Renal cortical epithelial cell (primary cell): ENCODE results near the gene CRX. TPM values are rescaled to one million over a fixed set of nuclear protein-coding genes. Genes with fewer than 3 reads are reported as not detected.
A peak's percentile ranks its signal among the peaks of the same experiment; 100 is the strongest.
"Not testable (repeated sequence)": the region's sequence is repeated elsewhere in the genome, so short reads cannot be mapped to it uniquely, and the experiment has no call there.

Experiments used
- DNase-seq: peaks from one replicate; pipeline ENCODE4 v3.0.0-alpha.2; 2011; ENCODE audit warnings: low read depth
- total RNA-seq: library from RNA; depleted of rRNA; stranded (reverse); fragments of >200 nt; gene quantifications from 2 replicates; pipeline ENCODE4 v1.2.3, GENCODE V29; 2014

CRX gene
- total RNA-seq, 1 donor from 2014 or later = not detected

GRCh38 chr19:47859838-47860237 lies 38.1 kb downstream of the CRX start:
- not testable (repeated sequence) for DNase-seq

GRCh38 chr19:47860602-47861297 lies 39.0 kb downstream of the CRX start:
- DNase-seq = no peak

- no peak for DNase-seq
These were observed 39.9 kb downstream of the CRX start for GRCh38 chr19:47861630-47862029.

- peak; percentile 24 for DNase-seq
These were observed 41.8 kb downstream of the CRX start for GRCh38 chr19:47863514-47863936.

- no peak for DNase-seq
These were observed 43.4 kb downstream of the CRX start for GRCh38 chr19:47865166-47865565.

GRCh38 chr19:47878906-47879305 lies 57.2 kb downstream of the CRX start:
- DNase-seq = no peak

- not testable (repeated sequence) for DNase-seq
These were observed 57.6 kb downstream of the CRX start for GRCh38 chr19:47879385-47879784.

- no peak for DNase-seq
These were observed 60.0 kb downstream of the CRX start for GRCh38 chr19:47881757-47882156.

GRCh38 chr19:47882890-47883289 lies 61.2 kb downstream of the CRX start:
- no peak for DNase-seq

GRCh38 chr19:47885067-47885463 lies 63.3 kb downstream of the CRX start:
- DNase-seq = no peak

GRCh38 chr19:47886010-47886559 lies 64.3 kb downstream of the CRX start, which contains the start of gene SULT2A1:
SULT2A1 (minus strand) TSS chr19:47886315; CDS start chr19:47886257, 58 bp downstream.
- DNase-seq = no peak

- no peak for DNase-seq
These were observed 69.3 kb downstream of the CRX start for GRCh38 chr19:47890865-47891621.

GRCh38 chr19:47891622-47891922 lies 69.8 kb downstream of the CRX start:
- DNase-seq = no peak

GRCh38 chr19:47891923-47892666 lies 70.4 kb downstream of the CRX start:
- no peak for DNase-seq

Other genes starting within 250 kb of the CRX start
- gene ZNF541, start 248.8 kb upstream of the CRX start, total RNA-seq = not detected in 2 replicates
- gene BICRA, start 212.8 kb upstream of the CRX start, total RNA-seq = 7.1 and 18.8 TPM in 2 replicates
- gene EHD2, start 108.5 kb upstream of the CRX start, total RNA-seq = 43.9 and 172 TPM in 2 replicates
- gene NOP53, start 76.4 kb upstream of the CRX start, total RNA-seq = 62.0 and 74.8 TPM in 2 replicates
- gene SELENOW, start 43.2 kb upstream of the CRX start, total RNA-seq = 47.1 and 217 TPM in 2 replicates
- gene TPRX1, start 17.4 kb upstream of the CRX start, total RNA-seq = not detected in 2 replicates
- gene TPRX2, start 37.3 kb downstream of the CRX start, total RNA-seq = not detected in 2 replicates
- not detected in 2 replicates for gene SULT2A1, start 64.4 kb downstream of the CRX start, total RNA-seq
- not detected in 2 replicates for gene BSPH1, start 170.2 kb downstream of the CRX start, total RNA-seq
- not detected in 2 replicates for gene ELSPBP1, start 172.7 kb downstream of the CRX start, total RNA-seq
- not detected in 2 replicates for gene CABP5, start 222.1 kb downstream of the CRX start, total RNA-seq